K562 (cell line): ENCODE results near the gene ACSM2B. TPM values are rescaled to one million over a fixed set of nuclear protein-coding genes. Genes with fewer than 3 reads are reported as not detected.

Experiments
- ATAC-seq: fragments of 200-7000 bp; cut with Tn5 transposase; 3 replicates; pipeline ENCODE4 v1.9.1; 2020; ENCODE audit warnings: moderate library complexity
- BruUV-seq: library from RNA; stranded (reverse); fragments of 400-500 nt; replicated peaks from 2 replicates; lab custom pipeline; 2021; lab: Mats Ljungman, UMichigan
- CTCF ChIA-PET: fragments of 300-600 bp; formaldehyde crosslinking; extraction: SDS; loops from one replicate; lab custom pipeline; 2021; ENCODE audit warnings: low intra/inter-chr PET ratio; lab: Yijun Ruan, JAX
- POLR2A ChIA-PET: fragments of 300-600, 350-650 bp; sonication (Branson Sonifier 250); formaldehyde crosslinking; extraction: SDS; loops from one replicate; lab custom pipeline; 2021; ENCODE audit warnings: antibody characterized with exemption, inconsistent platforms; lab: Yijun Ruan, JAX
- DNase-seq, 4 experiments: peaks; one replicate each; pipeline versions ENCODE4 v3.0.0 to v3.0.0-alpha.2; 2011 to 2018; ENCODE audit warnings: low spot score in 3 of 4, mixed read lengths in 3 of 4; ENCODE audit errors: extremely low read depth in 1 of 4
- FAIRE-seq: peaks from 2 replicates; lab custom pipeline; 2011; peaks lifted over from hg19 to GRCh38; lab: Jason Lieb, UNC
- H2AFZ ChIP-seq: 2 replicates; pipeline ENCODE4 v1.6.0; 2011; ENCODE audit warnings: low read depth, low read length, control low read depth, inconsistent platforms
- H3K27ac ChIP-seq: fragments of 200-600 bp; 3 replicates; pipeline ENCODE4 v1.8.0; 2011; ENCODE audit warnings: low read depth, mild to moderate bottlenecking, control low read depth, inconsistent platforms, low read length, moderate library complexity, mixed read lengths; ENCODE audit errors: extremely low read depth
- H3K27me3 ChIP-seq, 2 experiments: fragments of 300-600 bp in 1 of 2; 2 replicates in 1 of 2; 3 replicates in 1 of 2; pipeline versions ENCODE4 v1.6.0 to v1.8.0; 2011; ENCODE audit warnings: inconsistent platforms in 2 of 2, low read length in 2 of 2, mild to moderate bottlenecking in 1 of 2, mixed read lengths in 1 of 2, moderate library complexity in 1 of 2; ENCODE audit not compliant: control insufficient read depth in 2 of 2, insufficient read depth in 2 of 2
- H3K36me3 ChIP-seq: fragments of 300-600 bp; 3 replicates; pipeline ENCODE4 v1.8.0; 2011; ENCODE audit warnings: mild to moderate bottlenecking, low read length, inconsistent platforms; ENCODE audit not compliant: control insufficient read depth, insufficient read depth
- H3K4me1 ChIP-seq, 2 experiments: fragments of 200-600 bp in 1 of 2; replicated peaks in 1 of 2; 2 replicates in 1 of 2; 3 replicates in 1 of 2; pipeline versions ENCODE4 v1.5.1 to v1.8.0; 2011; ENCODE audit warnings: inconsistent platforms in 2 of 2, low read length in 2 of 2, mild to moderate bottlenecking in 1 of 2, mixed read lengths in 1 of 2, moderate library complexity in 1 of 2; ENCODE audit not compliant: control insufficient read depth in 2 of 2, insufficient read depth in 2 of 2
- H3K4me2 ChIP-seq: 2 replicates; pipeline ENCODE4 v1.6.1; 2011; ENCODE audit warnings: low read length, control low read depth, inconsistent platforms, mixed read lengths; ENCODE audit not compliant: insufficient read depth
- H3K4me3 ChIP-seq: fragments of 200-600 bp; sonication (generic), shearing (Covaris generic); 2 replicates; pipeline ENCODE4 v1.5.1; 2016; ENCODE audit warnings: control low read depth, inconsistent platforms
- H3K79me2 ChIP-seq: fragments of 200-600 bp; 3 replicates; pipeline ENCODE4 v1.8.0; 2011; ENCODE audit warnings: low read length, inconsistent platforms; ENCODE audit not compliant: control insufficient read depth, insufficient read depth
- H3K9ac ChIP-seq, 2 experiments: 2 replicates each; pipeline versions ENCODE4 v1.6.0 to v1.6.1; 2011; ENCODE audit warnings: low read depth in 2 of 2, low read length in 2 of 2, control low read depth in 1 of 2, inconsistent platforms in 1 of 2, mild to moderate bottlenecking in 1 of 2, mixed read lengths in 1 of 2; ENCODE audit not compliant: insufficient read depth in 1 of 2
- H3K9me1 ChIP-seq: one replicate; pipeline ENCODE4 v1.6.0; 2011; ENCODE audit warnings: inconsistent platforms, mild to moderate bottlenecking, low read length, moderate library complexity; ENCODE audit not compliant: control insufficient read depth, insufficient read depth
- H3K9me3 ChIP-seq: replicated peaks from 2 replicates; pipeline ENCODE4 v1.5.1; 2011; ENCODE audit warnings: low read depth, low read length, inconsistent platforms; ENCODE audit not compliant: control insufficient read depth, insufficient read depth
- H4K20me1 ChIP-seq: replicated peaks from 2 replicates; pipeline ENCODE4 v1.6.1; 2011; ENCODE audit warnings: low read length, inconsistent platforms, mixed read lengths; ENCODE audit not compliant: control insufficient read depth, insufficient read depth
- C11orf30 ChIP-seq: fragments of 450-650 bp; IDR thresholded peaks from 2 replicates; pipeline ENCODE4 v1.6.1; 2016; ENCODE audit warnings: low read depth, mild to moderate bottlenecking
- CHD1 ChIP-seq: fragments of 200-600 bp; sonication (generic); IDR thresholded peaks from one replicate; pipeline ENCODE4 v1.6.1; 2012; ENCODE audit warnings: mild to moderate bottlenecking, moderate library complexity, low read length, inconsistent platforms
- MTA1 ChIP-seq: fragments of 450-650 bp; IDR thresholded peaks from 2 replicates; pipeline ENCODE4 v1.6.1; 2017; ENCODE audit warnings: borderline replicate concordance
- POLR2G ChIP-seq: fragments of 200-400 bp; formaldehyde crosslinking; IDR thresholded peaks from 2 replicates; pipeline ENCODE4 v1.6.1; 2017; ENCODE audit warnings: low read depth, mild to moderate bottlenecking, antibody characterized with exemption, low read length, moderate library complexity
- RBM34 ChIP-seq: fragments of 200-400 bp; formaldehyde crosslinking; IDR thresholded peaks from 2 replicates; pipeline ENCODE4 v1.6.1; 2018; ENCODE audit warnings: low read length, borderline replicate concordance; ENCODE audit not compliant: insufficient read depth
- ZNF121 ChIP-seq: sonication (generic); formaldehyde crosslinking; conservative IDR thresholded peaks from 2 replicates; pipeline ENCODE4 v1.8.0; 2022; ENCODE audit warnings: missing genetic modification reagents
- ZNF316 ChIP-seq: fragments of 450-650 bp; IDR thresholded peaks from 2 replicates; pipeline ENCODE4 v1.6.1; 2016
- ZNF444 ChIP-seq: fragments of 250-450 bp; sonication (Bioruptor Pico); IDR thresholded peaks from 2 replicates; pipeline ENCODE4 v1.4.0; 2020; ENCODE audit warnings: mild to moderate bottlenecking, moderate library complexity
- WGBS: fragments of 100-300 bp; shearing (Covaris generic); methylation state at CpG from one replicate; pipeline ENCODE4 v1.1.6; 2016; ENCODE audit warnings: low coverage, mixed read lengths; ENCODE audit not compliant: insufficient coverage; ENCODE audit errors: missing lambda C conversion rate; 5-methylcytosine and 5-hydroxymethylcytosine counted together
- in situ Hi-C: fragments of 300-500 bp; cut with MboI; formaldehyde crosslinking; loops from 4 replicates; pipeline ENCODE4 v1.15.0; 2018; ENCODE audit warnings: inconsistent platforms, mixed read lengths
- intact Hi-C: fragments of 100-400 bp; cut with micrococcal nuclease; formaldehyde crosslinking; loops from 2 replicates; pipeline ENCODE4 v1.14.2; 2022
- polyA plus RNA-seq, 8 experiments: library from polyadenylated mRNA; depleted of rRNA in 4 of 8; stranded (reverse) in 5 of 8; unstranded in 3 of 8; fragments of >200 nt; fragmentation: Nextera tagmentation in 2 of 8; fragmentation: Illumina TruSeq in 1 of 8; extraction: Ambion mirVana in 2 of 8; extraction: Trizol in 1 of 8; gene quantifications; 2 replicates each; pipeline versions ENCODE4 v1.2.1 to v1.2.3, GENCODE V29; 2011 to 2014; ENCODE audit warnings: inconsistent platforms in 1 of 8, missing spikeins in 1 of 8
- total RNA-seq, 7 experiments: library from RNA; depleted of rRNA in 6 of 7; stranded (reverse); fragments of >200 nt in 6 of 7; fragmentation: Illumina TruSeq in 2 of 7; extraction: Trizol in 2 of 7; gene quantifications; 2 replicates each; pipeline versions ENCODE4 v1.2.1 to v1.2.3, GENCODE V29; 2011 to 2021; ENCODE audit warnings: low replicate concordance in 1 of 7
- TF ChIP-seq, protein P1 (sequence below): fragments of 450-650 bp; IDR thresholded peaks from 2 replicates; pipeline ENCODE4 v1.7.0; 2016; ENCODE audit warnings: borderline replicate concordance
- TF ChIP-seq, protein P2 (sequence below): fragments of 250-450 bp; sonication (Bioruptor Pico); IDR thresholded peaks from 2 replicates; pipeline ENCODE4 v1.9.0; 2021; ENCODE audit warnings: mild to moderate bottlenecking, inconsistent platforms
- TF ChIP-seq, protein P3 (sequence below): sonication (generic); formaldehyde crosslinking; IDR thresholded peaks from 2 replicates; pipeline ENCODE4 v1.8.0; 2022; ENCODE audit warnings: missing genetic modification reagents, mild to moderate bottlenecking, borderline replicate concordance

The ACSM2B gene
- total and polyA plus RNA-seq, 9 of the 15 experiments (the other 6 are each of a cell fraction or from before 2014, with no cell fraction given) = 0.06 to 0.69 (median 0.55) TPM; not detected in 3

DNA sequence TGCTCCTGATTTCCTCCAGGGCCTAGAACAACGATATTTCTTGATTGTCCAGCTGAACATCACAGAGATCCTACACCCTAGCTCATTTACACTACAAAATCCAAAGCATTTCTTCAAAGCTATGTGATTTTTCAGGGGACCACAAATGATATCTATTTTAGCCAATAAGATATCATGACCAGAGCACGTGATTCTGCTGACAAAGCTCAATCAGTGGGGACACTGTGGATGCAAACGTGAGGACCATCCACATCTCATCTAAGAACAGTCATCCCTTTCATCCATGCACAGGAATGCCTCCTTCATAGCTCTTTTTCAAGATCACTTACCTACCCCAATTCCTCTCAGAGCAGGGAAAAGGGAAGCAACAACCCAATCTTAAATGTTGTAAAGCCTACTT lies 56.9 kb downstream of the ACSM2B start:
- H3K9me1 ChIP-seq = no peaks in the 10 kb centered on the region
- no peak for ATAC-seq
- no peaks in the 10 kb centered on the region for H3K4me1 ChIP-seq
- FAIRE-seq = no peak
- no peak overlapping the region for H3K4me3 ChIP-seq
- H3K36me3 ChIP-seq = no peaks in the 10 kb centered on the region
- CTCF ChIA-PET = no interaction called here
- no peaks in the 10 kb centered on the region for H3K9me3 ChIP-seq
- no peak overlapping the region for H3K27ac ChIP-seq
- DNase-seq = no peak
- in situ Hi-C loops = no loop called here
- TF ChIP-seq ZNF316 (peak; percentile 45), C11orf30 (0 out of 2 replicates have a peak, but pooled peaks have one; percentile 23)
- TF ChIP-seq, protein P1, sequence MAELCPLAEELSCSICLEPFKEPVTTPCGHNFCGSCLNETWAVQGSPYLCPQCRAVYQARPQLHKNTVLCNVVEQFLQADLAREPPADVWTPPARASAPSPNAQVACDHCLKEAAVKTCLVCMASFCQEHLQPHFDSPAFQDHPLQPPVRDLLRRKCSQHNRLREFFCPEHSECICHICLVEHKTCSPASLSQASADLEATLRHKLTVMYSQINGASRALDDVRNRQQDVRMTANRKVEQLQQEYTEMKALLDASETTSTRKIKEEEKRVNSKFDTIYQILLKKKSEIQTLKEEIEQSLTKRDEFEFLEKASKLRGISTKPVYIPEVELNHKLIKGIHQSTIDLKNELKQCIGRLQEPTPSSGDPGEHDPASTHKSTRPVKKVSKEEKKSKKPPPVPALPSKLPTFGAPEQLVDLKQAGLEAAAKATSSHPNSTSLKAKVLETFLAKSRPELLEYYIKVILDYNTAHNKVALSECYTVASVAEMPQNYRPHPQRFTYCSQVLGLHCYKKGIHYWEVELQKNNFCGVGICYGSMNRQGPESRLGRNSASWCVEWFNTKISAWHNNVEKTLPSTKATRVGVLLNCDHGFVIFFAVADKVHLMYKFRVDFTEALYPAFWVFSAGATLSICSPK = no peak
- TF ChIP-seq, all 486 proteins: peak for 2
- WGBS = 0% methylated on average over 3 of the region's 3 CpGs
- Histone ChIP-seq H3K4me2 (no peak overlapping the region), H3K27me3 (no peaks in the 10 kb centered on the region), H3K79me2 (no peaks in the 10 kb centered on the region), H3K9ac (no peak overlapping the region), H2AFZ (no peak overlapping the region), H4K20me1 (no peaks in the 10 kb centered on the region)
- POLR2A ChIA-PET = no interaction called here
- intact Hi-C loops = no loop called here
- BruUV-seq = no TSS peak

DNA sequence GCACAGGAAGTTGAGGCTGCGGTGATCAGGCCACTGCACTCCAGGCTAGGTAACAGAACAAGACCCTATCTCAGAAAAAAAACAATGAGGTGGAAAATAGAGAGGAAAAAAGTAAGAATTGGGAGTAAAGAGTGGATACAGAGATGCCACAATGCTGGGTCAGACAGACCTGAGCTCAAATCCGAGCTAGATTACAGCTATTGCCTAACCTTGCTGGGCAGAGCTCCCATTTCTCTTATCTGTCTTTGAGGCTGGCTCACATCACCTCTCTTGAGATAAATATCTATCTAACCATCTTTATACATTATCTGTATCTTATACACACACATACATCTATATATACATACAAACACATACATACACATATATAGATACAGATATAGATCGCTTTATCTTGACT lies 59.0 kb downstream of the ACSM2B start:
- in situ Hi-C loops = no loop called here
- H4K20me1 ChIP-seq = no peaks in the 10 kb centered on the region
- H2AFZ ChIP-seq = no peak overlapping the region
- no peaks in the 10 kb centered on the region for H3K27me3 ChIP-seq
- no peaks in the 10 kb centered on the region for H3K9me3 ChIP-seq
- H3K79me2 ChIP-seq = no peaks in the 10 kb centered on the region
- ChIA-PET POLR2A (no interaction called here), CTCF (no interaction called here)
- H3K9me1 ChIP-seq = no peaks in the 10 kb centered on the region
- intact Hi-C loops = no loop called here
- H3K4me2 ChIP-seq = no peak overlapping the region
- no peaks in the 10 kb centered on the region for H3K36me3 ChIP-seq
- ATAC-seq (no peak), DNase-seq (no peak), FAIRE-seq (no peak)
- H3K4me1 ChIP-seq = no peaks in the 10 kb centered on the region
- no peak overlapping the region for H3K27ac ChIP-seq
- BruUV-seq = no TSS peak
- WGBS = 0% methylated on average over 3 of the region's 3 CpGs
- H3K4me3 ChIP-seq = no peak overlapping the region
- no peak overlapping the region for H3K9ac ChIP-seq
- TF ChIP-seq, protein P2, sequence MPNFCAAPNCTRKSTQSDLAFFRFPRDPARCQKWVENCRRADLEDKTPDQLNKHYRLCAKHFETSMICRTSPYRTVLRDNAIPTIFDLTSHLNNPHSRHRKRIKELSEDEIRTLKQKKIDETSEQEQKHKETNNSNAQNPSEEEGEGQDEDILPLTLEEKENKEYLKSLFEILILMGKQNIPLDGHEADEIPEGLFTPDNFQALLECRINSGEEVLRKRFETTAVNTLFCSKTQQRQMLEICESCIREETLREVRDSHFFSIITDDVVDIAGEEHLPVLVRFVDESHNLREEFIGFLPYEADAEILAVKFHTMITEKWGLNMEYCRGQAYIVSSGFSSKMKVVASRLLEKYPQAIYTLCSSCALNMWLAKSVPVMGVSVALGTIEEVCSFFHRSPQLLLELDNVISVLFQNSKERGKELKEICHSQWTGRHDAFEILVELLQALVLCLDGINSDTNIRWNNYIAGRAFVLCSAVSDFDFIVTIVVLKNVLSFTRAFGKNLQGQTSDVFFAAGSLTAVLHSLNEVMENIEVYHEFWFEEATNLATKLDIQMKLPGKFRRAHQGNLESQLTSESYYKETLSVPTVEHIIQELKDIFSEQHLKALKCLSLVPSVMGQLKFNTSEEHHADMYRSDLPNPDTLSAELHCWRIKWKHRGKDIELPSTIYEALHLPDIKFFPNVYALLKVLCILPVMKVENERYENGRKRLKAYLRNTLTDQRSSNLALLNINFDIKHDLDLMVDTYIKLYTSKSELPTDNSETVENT (CRISPR knock-in tag) = no peak
- TF ChIP-seq RBM34 (no peak), MTA1 (no peak), ZNF121 (CRISPR knock-in tag) (no peak), ZNF444 (CRISPR knock-in tag) (no peak), CHD1 (no peak), POLR2G (no peak)
- TF ChIP-seq, protein P3, sequence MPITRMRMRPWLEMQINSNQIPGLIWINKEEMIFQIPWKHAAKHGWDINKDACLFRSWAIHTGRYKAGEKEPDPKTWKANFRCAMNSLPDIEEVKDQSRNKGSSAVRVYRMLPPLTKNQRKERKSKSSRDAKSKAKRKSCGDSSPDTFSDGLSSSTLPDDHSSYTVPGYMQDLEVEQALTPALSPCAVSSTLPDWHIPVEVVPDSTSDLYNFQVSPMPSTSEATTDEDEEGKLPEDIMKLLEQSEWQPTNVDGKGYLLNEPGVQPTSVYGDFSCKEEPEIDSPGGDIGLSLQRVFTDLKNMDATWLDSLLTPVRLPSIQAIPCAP = no peak
